Eye (tissue), 1 donor: ENCODE data around the gene SLC2A4.

ENCODE experiments used
- DNase-seq: peaks from one replicate; pipeline ENCODE4 v3.0.0-alpha.2; 2015

SLC2A4 gene

DNA sequence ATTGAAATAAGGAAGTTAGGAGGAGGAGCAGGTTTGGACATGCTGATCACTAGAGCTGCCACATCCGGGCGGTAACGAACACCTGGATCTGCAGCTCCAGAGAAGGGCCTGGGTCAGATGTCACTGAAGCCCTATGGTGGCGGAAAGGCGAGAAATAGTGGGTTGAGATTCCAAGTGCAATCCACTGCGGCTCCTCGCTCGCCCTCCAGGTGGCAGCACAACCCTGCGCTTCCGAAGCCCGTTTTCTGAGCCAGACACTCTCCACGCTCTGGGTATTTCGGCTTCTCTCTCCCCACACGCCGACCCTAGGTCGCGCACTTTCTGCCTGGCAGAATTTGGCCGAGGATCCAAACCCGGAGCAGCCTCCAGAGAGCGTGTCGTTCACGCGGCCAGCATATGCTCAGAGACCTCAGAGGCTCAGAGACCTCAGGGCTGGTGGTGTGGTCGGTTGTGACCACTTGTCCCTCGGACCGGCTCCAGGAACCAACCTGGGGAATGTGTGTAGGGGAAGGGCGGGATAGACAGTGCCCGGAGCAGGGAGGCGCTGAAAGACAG is 922 bp upstream of the SLC2A4 start:
- peak; percentile 96 for DNase-seq

DNA sequence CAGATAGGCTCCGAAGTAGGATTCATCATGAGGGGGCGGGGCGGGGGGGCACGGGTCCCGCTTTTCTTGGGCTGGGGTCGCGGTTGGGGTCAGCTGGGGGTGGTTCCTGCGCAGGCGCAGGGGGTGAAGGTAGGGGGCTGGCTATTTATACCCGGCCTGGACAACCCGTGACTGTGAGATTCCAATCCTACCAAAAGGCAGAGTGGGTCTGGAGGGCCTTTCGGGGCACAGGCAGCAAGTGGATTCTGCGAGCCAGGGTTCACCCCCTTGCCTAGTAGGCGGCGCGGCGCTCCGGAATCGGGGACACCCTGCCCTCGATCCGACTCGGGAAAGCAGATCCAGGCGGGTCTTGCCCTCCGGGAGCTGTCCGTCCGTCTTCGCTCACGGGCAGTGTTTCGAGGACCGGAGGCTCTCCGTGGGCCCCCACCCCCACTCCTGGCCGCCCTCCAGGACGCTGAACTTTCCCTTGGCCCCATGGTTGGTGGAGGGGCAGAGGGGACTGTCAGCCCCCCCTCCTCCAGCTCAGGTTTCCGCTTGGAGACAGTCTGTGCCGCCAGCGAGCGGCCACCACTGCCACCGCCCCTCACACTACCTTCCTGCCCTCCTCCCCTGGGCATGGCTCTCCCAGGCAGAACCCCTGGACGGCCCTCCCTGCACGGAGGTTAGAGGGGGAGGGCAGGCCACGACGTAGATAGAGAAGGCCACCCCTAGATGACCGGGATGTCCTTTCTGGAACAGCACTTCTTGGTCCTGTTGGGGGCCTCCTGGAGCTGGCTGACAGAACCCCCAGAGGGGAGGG is 634 bp downstream of the SLC2A4 start:
- no peak for DNase-seq

DNA sequence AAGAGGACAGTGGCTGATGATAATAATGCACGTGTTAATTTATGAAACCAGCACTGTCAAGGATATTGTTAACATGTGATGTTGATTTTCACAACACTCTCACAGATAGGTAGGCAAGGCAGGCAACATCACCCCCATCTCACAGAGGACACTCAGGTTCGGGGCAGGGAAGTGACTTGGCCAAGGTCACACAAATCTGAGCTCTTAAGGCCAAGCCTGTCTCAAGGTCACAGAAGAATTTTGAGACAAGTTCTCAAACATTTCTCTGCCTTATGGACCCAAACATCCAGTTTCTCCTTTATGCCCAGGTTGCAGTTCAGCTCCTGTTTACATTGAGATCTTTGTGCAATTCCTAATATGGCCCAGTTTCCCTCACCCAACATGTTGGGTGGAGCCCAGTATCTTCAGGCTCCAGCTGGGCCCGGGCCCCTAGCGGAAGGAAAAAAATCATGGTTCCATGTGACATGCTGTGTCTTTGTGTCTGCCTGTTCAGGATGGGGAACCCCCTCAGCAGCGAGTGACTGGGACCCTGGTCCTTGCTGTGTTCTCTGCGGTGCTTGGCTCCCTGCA is 1.3 kb downstream of the SLC2A4 start:
- peak; percentile 3 for DNase-seq

DNA sequence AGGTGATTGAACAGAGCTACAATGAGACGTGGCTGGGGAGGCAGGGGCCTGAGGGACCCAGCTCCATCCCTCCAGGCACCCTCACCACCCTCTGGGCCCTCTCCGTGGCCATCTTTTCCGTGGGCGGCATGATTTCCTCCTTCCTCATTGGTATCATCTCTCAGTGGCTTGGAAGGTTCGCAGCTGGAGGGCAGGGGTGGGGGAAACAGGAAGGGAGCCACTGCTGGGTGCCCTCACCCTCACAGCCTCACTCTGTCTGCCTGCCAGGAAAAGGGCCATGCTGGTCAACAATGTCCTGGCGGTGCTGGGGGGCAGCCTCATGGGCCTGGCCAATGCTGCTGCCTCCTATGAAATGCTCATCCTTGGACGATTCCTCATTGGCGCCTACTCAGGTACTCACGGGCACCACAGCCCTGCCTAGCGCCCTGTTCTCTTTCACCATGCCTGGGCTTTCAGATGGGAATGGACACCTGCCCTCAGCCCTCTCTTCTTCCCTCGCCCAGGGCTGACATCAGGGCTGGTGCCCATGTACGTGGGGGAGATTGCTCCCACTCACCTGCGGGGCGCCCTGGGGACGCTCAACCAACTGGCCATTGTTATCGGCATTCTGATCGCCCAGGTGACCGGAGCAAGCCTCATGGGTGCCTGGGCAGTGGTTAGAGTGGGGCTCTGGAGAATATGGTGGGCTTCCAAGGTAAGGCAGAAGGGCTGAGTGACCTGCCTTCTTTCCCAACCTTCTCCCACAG is 2.1 kb downstream of the SLC2A4 start:
- DNase-seq, result no peak

DNA sequence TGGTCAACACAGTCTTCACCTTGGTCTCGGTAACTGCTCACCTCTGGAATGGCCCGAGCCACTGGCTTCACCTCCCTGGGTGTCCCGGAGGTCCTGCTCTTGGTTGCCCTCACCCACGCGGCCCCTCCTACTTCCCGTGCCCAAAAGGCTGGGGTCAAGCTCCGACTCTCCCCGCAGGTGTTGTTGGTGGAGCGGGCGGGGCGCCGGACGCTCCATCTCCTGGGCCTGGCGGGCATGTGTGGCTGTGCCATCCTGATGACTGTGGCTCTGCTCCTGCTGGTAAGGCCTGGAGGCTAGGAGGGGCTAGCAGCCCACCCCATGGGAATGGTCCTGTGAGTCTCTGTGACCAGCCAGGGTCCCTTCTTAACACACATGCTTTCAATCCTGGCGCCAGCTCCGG is 3.4 kb downstream of the SLC2A4 start:
- no peak for DNase-seq

DNA sequence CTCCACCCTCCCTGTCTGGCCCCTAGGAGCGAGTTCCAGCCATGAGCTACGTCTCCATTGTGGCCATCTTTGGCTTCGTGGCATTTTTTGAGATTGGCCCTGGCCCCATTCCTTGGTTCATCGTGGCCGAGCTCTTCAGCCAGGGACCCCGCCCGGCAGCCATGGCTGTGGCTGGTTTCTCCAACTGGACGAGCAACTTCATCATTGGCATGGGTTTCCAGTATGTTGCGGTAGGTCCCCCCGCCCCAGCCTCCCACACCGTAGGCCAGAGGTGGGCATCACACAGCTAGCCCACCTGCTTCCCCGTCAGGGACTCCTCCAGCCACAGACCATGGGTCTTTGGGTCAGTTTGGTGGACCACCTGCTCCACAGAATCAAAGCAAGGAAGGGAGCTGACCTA is 4.2 kb downstream of the SLC2A4 start:
- DNase-seq, result no peak

DNA sequence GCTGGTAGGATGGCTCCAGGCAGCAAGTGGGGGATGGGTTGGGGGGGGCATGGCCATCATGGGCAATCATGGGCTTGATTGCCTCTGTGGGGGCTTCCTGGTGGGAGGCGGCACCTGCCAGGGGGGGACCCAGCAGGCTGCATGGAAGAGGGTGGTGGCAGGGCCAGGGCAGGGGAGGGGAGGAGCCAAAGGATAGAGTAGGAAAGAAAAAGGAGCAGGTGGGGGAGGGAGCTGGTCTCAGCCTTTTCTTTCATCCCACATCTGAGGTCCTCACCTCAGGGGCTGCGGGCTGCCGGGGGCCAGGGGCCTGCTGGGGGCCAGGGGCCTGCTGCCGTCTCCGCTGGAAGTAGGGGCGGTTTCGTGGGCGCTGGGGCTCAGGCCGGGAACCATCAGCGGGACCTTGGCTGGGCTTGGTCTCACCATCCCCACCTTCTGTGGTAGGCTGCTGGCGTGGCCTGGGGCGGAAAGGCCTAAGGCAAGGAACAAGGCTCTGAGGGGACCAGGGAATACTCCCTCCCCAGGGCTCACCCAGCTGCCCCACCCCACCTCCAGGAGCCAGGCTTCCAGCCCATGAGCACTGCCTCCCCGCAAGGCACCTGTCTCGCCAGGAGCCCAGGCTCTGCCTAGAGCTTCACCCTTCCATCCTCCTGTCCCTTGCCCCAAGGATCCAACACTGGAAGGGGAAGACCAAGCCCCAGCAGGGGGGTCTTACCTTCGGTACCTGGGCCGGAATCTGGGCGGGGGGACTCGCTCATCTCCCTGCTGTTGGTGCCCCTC is 7.9 kb downstream of the SLC2A4 start:
- no peak for DNase-seq

DNA sequence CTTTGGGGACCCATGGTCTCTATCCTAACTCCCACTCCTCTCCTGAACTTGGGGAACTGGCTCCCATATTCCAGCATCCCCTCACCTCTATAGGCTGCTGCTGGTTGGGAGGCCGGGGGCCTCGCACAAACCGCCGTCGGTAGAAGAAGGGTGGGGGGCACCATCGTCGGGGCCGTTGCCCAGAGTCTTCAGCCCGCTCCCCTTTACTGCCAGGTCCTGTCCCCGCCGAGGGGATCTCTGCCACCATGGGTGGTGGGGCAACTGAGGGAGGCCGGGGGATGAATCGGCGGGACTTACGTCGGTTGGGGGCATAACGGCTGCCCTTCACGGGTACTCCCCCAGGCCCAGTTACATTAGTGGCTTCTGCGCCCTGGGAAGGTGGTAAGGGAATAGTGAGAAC is 8.6 kb downstream of the SLC2A4 start:
- no peak for DNase-seq

DNA sequence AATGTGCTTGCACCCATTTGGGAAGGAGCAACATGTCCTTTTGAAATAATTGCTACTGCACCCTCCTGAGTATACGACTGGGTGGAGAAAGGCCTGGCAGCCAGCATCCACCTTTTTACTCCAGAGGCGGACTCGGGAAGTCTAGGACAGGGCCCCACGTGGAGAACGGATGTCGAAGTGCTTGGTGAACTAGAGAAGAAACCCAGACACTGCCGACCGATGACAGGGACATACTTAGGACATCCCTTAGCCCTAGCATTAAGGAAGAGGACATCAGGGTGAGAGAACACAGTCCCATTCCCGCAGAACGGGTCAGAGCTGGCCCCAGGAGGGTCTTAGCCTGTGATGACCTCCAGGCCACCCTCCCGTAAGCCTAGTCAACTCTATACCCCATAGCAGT is 9.2 kb downstream of the SLC2A4 start:
- DNase-seq, result no peak

DNA sequence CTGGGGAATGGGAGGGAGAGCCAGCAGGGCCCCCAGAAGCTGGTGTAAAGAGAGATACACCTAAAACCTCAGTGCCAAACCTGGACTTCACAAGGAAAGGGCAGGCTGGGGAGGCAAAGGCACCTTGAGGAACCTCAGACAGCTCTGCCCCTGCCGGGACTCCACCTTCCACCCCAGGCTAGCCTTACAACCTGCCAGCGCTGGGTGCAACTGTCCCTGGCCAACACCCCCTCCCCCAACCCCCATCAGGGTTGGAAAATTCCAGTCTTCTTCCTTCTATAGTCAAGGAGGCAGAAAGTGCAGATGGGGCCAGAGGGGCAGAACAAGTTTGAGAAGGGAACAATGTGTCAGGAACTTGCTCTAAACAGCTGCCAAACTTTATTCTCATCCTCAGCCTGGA is 10.7 kb downstream of the SLC2A4 start:
- no peak for DNase-seq

DNA sequence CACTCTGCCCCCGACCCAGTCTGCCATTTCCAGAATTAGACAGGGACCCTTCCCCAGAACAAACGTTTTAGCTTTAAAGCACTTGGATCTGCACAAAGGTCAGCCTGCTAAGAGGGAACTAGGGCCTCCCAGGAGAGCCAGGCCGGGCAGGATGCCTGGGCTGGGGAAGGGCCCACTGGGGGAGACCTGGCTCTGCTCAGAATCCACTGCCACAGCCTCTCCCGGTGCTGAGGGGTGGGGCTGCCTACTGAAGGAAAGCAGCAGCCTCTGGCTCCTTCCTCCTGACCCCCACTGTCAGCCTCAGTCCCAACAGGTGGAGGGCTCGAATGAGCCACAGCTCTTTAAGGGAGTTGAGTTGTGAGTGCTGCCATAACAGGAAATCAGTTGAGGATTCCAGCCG is 11.2 kb downstream of the SLC2A4 start:
- DNase-seq, result no peak

DNA sequence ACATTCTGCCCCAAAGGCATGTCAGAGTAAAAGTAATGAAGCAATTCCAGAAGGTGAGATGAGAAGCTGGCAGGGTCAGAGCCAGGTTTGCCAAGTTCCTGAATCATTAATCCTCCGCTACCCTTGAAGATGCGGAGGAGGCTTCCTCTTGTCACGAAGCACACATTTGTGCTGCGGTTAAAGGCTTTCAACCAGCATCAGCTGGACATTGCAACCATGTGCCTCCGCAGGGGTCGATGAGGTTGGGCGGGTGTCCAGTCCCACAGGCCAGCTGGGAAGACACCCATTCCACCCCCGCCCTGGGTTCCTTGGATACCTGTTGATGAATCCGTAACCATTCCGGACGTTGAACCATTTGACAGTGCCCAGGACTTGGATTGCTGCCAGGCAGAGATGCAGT is 11.6 kb downstream of the SLC2A4 start:
- no peak for DNase-seq

DNA sequence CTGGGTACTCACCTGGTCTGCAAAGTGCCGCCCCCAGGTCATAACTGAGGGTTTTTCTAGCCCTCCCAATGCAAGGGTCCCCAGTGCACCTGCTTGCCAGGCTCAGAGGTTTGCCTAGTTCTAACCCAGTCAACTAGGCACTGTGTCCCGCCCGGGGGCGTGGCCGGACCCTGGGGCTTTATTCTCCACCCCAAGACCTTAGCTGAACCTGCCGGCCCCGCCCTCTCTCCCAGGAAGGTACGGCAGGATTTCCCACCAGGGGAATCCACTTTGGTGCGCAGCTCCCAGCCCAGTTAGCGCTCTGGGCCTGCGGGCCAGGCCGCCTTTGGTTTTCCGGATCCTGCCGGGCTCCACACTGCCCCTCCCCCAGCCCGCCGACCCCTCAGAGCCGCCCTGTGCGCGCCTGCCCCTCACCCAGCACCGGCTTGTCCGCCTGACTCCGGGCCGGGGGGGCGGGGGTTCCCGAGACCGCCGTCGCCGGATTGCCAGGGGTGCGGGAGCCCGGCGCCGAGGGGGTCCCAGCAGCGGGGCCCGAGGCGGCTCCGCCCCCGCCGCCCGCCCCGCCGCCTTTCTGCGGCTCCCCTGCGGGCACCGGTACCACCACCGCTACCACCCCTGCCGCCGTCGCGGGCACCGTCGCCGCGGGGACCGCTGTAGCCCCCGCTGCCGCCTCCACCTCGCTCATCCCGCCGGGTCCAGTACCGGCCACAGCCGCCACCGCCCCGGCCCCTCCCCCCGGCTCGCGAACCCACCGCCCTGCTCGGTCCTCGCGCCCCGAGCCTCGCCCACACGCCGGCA is 12.5 kb downstream of the SLC2A4 start:
- DNase-seq, result peak; percentile 21

DNA sequence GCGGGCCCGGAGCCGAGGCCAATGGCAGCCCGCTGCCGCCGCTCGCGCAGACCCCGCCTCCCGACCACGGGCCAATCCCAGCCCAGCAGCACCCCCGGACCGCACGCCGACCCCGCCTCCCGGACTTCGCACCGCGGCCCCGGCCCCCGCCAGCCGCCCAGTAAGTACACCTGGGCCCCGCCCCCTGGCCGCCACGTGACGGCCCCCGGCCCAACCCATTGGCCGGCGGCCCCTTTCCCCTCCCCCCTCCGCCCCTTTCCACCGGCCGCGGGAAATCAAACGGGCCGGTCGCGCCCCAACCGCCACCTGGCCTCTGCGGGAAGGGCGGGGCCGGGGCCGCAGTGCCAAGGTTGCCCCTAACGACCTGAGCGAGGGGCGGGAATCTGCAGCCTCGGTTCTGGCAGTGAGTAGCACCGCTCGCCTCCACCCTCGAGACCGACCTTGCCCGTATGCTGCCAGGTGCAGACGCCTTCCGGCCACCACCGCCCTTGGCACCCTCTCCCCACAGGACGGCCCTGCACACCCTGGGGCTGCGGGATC is 13.2 kb downstream of the SLC2A4 start, which contains the start of gene YBX2:
YBX2 (minus strand) TSS at position 26 of the 540 bp plus-strand sequence. CDS start 139 bp downstream, outside the sequence.
- peak; percentile 75 for DNase-seq

DNA sequence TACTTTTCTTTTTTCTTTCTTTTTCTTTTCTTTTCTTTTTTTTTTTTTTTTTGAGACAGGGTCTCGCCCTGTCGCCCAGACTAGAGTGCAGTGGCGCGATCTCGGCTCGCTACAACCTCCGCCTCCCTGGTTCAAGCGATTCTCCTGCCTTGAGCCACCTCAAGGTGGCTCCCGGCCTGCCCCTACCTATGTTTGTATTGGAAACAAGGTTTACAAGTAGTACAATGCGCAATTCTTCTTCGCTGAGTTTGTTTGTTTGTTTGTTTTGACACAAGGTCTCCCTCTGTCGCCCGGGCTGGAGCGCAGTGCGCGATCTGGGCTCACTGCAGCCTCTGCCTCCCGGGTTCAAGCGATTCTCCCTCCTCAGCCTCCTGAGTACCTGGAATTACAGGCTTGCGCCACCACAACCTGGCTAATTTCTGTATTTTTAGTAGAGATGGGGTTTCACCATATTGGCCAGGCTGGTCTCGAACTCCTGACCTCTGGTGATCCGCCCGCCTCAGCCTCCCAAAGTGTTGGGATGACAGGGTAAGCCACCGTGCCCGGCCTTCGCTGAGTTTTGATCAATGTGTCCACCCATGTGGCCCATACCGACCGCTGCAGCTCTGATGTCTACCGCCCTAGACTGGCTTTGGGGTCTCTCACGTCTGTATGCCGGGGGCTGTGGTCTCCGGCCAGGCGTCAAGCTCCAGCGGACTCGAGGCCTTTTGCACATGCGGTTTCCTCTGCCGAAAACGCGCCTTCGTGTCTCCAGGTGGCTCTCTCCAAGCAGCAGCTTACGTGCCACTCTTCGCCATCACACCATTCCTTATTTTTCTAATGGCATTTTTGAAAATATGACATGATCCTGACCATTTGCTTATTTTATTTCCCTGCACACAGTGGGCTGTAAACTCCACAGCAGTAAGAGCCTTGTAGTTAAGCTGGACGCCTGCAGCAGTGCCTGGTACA is 14.0 kb downstream of the SLC2A4 start:
- peak; percentile 27 for DNase-seq

DNA sequence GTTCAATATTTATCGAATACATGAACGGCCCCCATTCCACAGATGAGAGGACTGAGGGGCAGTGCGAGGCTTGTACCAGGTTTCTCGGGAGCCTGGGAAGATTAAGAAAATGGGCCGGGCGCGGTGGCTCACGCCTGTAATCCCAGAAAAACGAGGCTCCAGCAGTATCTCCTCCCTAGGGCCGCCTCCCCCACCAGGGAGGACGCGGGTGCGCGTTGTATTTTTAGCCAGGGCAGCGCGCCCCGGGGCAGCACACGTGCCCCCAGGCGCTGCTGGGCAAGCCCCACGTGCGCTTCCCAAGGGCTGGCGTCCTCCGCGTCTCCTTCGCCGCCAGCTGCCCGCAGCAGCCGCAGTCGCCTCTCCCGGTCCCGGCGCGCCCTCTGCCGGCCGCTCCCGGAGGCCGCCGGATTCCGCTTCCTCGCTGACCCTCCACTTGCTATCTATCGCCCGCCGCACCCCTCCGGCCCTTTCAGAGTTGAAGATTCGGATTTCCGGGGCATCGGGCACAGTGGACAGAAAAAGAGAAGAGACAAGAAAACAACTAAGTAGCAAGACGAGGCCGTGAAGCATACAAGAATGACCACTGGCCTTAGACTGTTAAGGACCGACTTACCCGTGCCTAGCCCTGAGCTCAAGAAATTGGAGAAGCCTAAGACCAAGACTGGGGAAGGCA is 14.8 kb downstream of the SLC2A4 start:
- peak; percentile 92 for DNase-seq

DNA sequence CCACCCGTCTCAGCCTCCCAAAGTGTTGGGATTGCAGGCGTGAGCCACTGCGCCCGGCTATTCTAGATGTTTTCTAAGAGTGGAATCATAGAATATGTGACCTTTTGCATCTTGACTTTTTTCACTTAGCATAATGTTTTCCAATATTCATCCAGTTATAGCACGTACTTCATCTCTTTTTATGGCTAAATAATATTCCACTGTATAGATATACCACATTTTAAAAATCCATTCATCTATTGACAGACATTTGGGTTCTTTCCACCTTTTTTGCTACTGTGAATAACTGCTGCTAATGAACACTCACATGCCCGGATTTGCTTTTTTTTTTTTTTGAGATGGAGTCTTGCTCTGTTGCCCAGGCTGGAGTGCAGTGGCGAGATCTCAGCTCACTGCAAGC is 22.7 kb downstream of the SLC2A4 start:
- no peak for DNase-seq

DNA sequence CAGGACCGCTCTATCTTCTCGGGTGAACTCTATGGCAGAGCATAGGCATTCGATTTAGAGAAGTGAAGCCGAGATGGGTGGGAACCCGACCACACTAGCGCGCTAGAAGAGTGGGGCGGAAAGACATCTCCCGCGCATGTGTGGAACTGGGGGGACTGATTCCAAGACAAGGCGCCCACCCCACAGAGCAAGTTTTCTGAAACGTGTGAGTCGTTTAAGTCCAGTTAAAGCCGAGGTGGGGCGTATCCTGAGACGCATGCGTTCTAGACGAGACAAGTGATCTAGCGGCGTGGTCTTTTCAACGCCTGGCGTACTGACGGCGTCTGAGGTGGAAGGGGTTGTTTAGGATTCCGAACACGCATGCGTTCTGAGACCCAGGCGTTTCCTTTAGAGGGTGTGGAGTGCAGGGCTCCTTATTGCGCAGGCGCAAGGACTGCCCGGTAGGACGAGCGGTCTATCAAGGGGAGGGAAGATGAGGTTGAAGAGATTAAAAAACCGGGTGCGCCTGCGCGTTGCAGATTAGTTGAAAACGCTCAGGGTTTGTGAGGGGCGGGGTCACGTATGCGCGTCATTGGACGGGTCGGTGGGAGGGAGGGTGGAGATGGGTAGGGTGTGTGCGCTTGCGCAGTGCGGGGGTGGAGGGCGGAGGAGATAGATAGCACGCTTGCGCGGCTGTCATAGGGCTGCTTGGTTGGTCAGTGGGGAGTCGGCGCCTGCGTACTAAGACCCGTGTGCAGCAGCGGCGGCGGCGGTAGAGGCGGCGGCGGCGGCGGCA is 25.6 kb downstream of the SLC2A4 start, which contains the start of gene EIF5A:
EIF5A (plus strand) TSS at position 718 of the 775 bp plus-strand sequence. CDS start 2,008 bp downstream, outside the sequence.
- DNase-seq, result peak; percentile 100
